ENCODE measurements around the gene TENT4B.

DNA sequence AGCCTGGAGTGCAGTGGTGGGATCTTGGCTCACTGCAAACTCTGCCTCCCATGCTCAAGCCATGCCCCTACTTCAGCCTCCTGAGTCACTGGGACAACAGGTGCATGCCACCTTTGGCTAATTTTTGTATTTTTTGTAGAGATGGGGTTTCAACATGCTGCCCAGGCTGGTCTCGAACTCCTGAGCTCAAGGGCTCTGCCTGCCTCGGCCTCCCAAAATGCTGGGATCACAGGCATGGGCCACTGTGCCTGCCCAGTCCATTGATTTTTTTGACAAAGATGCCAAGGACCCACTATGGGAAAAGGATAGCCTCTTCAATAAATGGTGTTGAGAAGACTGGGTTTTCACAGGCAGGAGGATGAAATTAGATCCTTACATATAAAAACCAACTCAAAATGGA lies 102.4 kb downstream of the TENT4B start:
- TF ChIP-seq, protein P1, sequence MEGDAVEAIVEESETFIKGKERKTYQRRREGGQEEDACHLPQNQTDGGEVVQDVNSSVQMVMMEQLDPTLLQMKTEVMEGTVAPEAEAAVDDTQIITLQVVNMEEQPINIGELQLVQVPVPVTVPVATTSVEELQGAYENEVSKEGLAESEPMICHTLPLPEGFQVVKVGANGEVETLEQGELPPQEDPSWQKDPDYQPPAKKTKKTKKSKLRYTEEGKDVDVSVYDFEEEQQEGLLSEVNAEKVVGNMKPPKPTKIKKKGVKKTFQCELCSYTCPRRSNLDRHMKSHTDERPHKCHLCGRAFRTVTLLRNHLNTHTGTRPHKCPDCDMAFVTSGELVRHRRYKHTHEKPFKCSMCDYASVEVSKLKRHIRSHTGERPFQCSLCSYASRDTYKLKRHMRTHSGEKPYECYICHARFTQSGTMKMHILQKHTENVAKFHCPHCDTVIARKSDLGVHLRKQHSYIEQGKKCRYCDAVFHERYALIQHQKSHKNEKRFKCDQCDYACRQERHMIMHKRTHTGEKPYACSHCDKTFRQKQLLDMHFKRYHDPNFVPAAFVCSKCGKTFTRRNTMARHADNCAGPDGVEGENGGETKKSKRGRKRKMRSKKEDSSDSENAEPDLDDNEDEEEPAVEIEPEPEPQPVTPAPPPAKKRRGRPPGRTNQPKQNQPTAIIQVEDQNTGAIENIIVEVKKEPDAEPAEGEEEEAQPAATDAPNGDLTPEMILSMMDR (IDR thresholded peaks at IDR 0.05; ENCODE audit: low read depth, low read length, poor library complexity, severe bottlenecking) = no peak
- TF ChIP-seq EZH2phosphoT487 (IDR thresholded peaks at IDR 0.05; ENCODE audit: borderline replicate concordance, low read length) = no peak
